AG04449 (cell line): ENCODE results near the gene PALM.
A peak's percentile ranks its signal among the peaks of the same experiment; 100 is the strongest.

Experiments
- CTCF ChIA-PET: fragments of 350-600 bp; formaldehyde crosslinking; extraction: SDS; loops from one replicate; lab custom pipeline; 2021; ENCODE audit warnings: antibody characterized with exemption; lab: Yijun Ruan, JAX
- POLR2A ChIA-PET: fragments of 400-600, 350-600 bp; formaldehyde crosslinking; extraction: SDS; loops from one replicate; lab custom pipeline; 2020; ENCODE audit warnings: antibody characterized with exemption, inconsistent platforms; lab: Yijun Ruan, JAX
- DNase-seq: peaks from one replicate; pipeline ENCODE4 v3.0.0-alpha.2; 2010; ENCODE audit warnings: low read depth, low spot score
- H3K4me3 ChIP-seq: 2 replicates; pipeline ENCODE4 v1.5.1; 2011; ENCODE audit warnings: low read depth, mild to moderate bottlenecking, control low read depth, low read length
- CTCF ChIP-seq: IDR thresholded peaks from one replicate; pipeline ENCODE4 v1.5.1; 2011; ENCODE audit warnings: mild to moderate bottlenecking, moderate library complexity, low read length, control low read depth, inconsistent platforms; ENCODE audit not compliant: insufficient read depth; ENCODE audit errors: missing control alignments

The PALM gene

GRCh38 chr19:674282-675151, 34.2 kb upstream of the PALM start:
- no peak overlapping the region for H3K4me3 ChIP-seq
- POLR2A ChIA-PET: interaction anchor here (0.8 kb wide), 1 partner anchor 11 kb away, joined by 4 read pairs; the partner anchor contains the start of gene RNF126
- CTCF ChIA-PET: no interaction called here
- DNase-seq: no peak
- no peak for TF ChIP-seq CTCF

GRCh38 chr19:676007-676338, 32.8 kb upstream of the PALM start:
- peak overlapping the region; percentile 78 for H3K4me3 ChIP-seq
- CTCF ChIA-PET: interaction anchor here (1.1 to 1.2 kb wide), 2 partner anchors 9 to 58 kb away, joined by 3 to 5 read pairs; no protein-coding TSS in a partner anchor
- POLR2A ChIA-PET: interaction anchor here (0.8 to 1.8 kb wide), 3 partner anchors 13 to 144 kb away, joined by 3 to 10 read pairs (median 3); partner anchors contain the start of genes CDC34 and RNF126
- DNase-seq: no peak
- TF ChIP-seq CTCF: no peak

GRCh38 chr19:676339-677105, 32.2 kb upstream of the PALM start, which contains the start of gene FSTL3:
Gene FSTL3 (plus strand): TSS chr19:676392. CDS start chr19:676424, 32 bp downstream.
- peak within 1 kb of the TSS; percentile 78 for H3K4me3 ChIP-seq
- no peak for TF ChIP-seq CTCF
- ChIA-PET CTCF (interaction anchor here (1.1 to 1.2 kb wide), 2 partner anchors 9 to 57 kb away, joined by 3 to 5 read pairs; no protein-coding TSS in a partner anchor), POLR2A (interaction anchor here (0.8 to 1.8 kb wide), 6 partner anchors 8 to 145 kb away, joined by 3 to 10 read pairs (median 4); partner anchors contain the start of genes BSG, CDC34 and RNF126)
- no peak for DNase-seq

- no peak for DNase-seq
- POLR2A ChIA-PET: interaction anchor here (0.9 to 1.8 kb wide), 6 partner anchors 9 to 105 kb away, joined by 3 to 10 read pairs (median 4); partner anchors contain the start of genes BSG, POLRMT and RNF126
Measured at GRCh38 chr19:677201-677600, 31.5 kb upstream of the PALM start.

More at GRCh38 chr19:677201-677600, 31.5 kb upstream of the PALM start:
- peak overlapping the region; percentile 78 for H3K4me3 ChIP-seq
- TF ChIP-seq CTCF: no peak
- CTCF ChIA-PET: interaction anchor here (0.9 to 1.2 kb wide), 2 partner anchors 10 to 57 kb away, joined by 3 read pairs; no protein-coding TSS in a partner anchor
